HS-5 (cell line): ENCODE data around the gene SYTL2.
A peak's percentile ranks its signal among the peaks of the same experiment; 100 is the strongest.
"Not testable (repeated sequence)": the region's sequence is repeated elsewhere in the genome, so short reads cannot be mapped to it uniquely, and the experiment has no call there.

Source experiments
- DNase-seq: peaks from one replicate; pipeline ENCODE4 v3.0.0-alpha.2; 2012; ENCODE audit warnings: low read depth

SYTL2 gene

DNA sequence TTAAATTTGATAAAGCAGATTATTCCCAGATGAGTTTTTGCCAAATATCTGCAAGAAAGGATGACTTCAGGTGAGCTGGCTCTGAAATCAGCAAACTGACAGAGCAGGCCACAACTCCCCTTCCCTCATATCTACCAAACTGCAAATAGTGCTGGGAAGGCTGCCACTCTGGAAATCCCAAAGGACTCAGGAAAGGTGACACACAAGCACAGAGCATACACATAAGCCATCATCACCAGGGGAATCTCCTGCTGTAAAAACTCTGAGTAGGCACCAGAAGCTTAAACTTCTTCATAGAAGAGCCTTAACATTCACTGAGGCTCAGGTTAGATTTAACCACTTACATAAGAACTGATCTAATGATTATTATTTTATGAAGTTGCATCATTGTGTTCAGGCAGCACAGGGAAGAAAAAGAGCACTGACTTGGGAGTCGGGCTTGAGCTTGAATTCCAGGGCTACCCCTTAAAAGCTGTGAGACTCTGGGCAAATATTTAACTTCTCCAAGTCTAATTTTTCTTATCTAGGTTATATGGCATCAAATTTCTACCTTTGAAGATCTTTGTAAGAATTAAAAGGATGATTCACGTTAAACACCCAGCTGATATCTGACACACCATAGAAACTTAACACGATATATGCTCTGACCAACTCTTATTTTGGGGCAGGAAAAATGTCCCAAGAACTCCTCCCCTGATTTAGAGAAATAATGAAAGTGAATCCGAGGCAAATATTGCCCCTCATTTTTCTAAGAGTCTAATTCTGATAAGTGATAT, 15.0 kb downstream of the SYTL2 start:
- no peak for DNase-seq

DNA sequence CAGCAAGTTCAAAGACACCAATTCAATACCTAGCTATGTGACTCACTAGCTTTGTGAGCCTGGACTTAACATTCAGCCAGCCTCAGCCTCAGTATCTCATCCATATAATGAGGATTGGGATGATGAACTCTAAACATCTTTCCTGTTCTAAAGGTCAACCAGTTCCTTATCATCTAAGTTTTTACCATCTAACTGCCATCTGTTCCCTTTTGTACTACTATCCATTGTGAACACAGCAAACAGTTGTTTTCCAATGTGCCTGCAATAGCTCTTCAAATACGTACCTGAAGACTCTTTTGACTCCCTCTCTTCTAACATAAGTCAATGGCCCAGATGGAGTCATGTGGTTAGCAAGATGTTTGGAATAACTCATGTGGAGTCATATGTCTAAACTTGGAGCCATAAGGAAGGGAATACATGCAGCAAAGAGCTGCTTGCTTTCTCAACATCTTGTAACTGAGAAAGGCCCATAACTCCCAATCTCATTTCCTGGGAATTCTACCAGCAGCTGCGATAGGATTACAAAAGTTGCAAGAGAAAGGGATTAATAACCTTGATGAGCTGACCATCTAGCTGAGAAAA, 19.4 kb downstream of the SYTL2 start:
- no peak for DNase-seq

DNA sequence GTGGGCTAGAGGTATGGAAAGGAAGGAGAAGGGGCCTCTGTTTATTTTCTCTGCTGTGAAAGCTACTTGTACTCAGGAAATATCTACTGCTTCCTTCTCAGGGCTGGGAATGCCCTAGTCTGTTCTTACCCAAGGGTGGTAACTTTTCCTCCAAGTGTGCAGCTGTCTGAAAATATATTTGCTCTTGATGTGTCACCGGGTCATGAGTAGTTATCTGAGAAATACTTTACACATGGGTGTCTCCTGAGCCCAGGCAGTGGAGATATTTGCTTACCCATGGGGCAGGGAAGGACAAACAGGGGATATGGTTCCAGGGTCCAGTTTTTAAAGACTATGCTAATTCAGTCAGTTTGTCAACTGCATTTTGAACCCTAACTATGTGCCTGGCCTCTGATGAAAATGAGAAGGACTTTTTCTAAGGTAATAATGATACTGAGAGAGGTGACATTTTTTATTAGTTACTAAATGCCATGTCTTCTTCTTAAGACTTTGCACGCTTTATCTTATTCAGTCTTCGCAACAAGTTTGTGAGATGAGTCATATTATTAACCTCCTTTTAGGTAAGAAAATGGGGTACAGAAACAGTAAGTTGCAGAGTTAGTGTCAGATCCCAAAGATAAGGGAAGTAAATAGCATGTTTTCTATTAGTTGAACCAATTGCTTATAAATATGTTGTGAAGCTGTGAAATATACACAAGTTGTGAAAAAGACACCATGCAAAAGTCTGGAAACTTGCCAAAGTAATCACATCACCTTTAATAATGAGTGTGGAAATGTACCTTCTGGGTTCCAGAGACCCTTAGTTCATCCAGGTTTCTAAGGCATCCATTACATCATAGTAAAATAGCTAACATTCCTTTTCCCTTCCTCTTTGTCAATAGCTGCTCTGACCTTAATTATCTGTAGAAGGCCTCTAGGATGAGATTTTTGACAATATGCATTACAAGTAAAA, 22.9 kb downstream of the SYTL2 start:
- DNase-seq: peak; percentile 29

DNA sequence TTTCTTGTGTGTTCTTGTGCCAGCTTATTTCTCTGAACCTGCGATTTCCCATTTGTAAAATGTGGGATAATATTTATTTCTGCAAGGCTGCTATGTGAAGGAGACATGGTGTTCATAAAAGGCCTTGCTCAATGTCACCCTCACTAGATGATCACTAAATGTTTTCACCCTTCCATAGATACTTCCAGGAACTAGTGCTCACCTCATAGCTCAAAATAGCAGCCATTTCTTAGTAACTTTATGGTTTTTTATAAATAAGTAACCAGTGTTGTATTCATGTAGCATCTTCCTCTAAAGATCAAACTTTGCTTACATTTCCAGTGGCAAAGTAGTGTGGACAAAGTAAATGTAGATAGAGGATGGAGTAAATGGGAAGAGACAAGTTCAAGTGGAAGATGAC, 23.8 kb downstream of the SYTL2 start:
- DNase-seq: no peak

DNA sequence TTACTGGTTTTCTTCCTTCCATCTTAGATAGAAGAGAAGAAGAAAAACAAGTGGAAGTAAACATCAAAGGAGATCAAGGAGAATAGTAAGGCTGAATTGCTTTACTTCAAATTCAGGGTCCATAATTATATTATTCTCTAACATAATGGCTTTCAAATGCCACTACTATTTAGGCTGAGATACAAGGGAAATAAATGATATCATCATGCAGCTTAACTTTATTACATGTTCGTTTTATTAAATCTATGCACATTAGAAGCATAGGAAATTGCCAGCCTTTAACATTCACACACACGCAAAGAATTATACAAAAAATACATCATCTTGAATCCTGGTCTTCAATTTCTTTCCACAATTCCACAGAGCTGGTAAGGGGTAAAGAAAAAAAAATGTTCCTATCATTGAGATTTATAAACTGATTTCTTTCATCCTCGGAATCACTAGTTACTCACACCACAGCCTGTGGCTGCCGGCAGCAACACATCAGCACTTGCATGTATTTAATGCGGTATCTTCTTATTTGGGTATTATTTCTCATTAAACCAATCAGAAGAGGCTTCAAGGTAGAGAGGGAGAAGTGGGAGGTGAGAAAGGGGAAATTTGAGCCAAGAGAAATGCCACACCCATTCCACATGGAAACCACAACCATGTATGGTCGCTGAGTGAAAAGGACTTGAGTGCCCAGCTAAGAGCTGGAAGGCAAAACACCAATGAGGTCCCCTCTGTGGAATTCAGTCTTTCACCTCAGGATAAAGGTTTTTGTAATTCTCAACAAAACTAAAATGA, 26.3 kb downstream of the SYTL2 start:
- DNase-seq: no peak

DNA sequence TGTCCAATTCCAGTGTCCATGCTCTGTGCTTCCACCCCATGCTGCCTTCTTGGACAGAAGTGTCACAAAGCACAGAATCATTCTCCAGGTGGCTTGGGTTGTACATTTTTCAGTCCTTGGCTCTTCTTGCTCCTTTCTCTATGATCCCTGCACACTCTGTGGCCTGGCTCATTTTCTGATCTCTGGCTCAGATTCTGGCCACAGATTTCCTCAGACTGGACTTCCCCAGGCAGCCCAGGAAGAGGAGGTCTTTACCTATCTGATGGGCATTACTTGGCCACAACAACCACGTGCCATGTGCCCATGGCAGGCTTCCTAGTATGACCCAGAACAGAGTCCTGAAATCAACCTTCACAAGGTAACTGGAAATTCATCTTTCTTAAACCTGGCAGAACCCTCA, 27.2 kb downstream of the SYTL2 start:
- no peak for DNase-seq

DNA sequence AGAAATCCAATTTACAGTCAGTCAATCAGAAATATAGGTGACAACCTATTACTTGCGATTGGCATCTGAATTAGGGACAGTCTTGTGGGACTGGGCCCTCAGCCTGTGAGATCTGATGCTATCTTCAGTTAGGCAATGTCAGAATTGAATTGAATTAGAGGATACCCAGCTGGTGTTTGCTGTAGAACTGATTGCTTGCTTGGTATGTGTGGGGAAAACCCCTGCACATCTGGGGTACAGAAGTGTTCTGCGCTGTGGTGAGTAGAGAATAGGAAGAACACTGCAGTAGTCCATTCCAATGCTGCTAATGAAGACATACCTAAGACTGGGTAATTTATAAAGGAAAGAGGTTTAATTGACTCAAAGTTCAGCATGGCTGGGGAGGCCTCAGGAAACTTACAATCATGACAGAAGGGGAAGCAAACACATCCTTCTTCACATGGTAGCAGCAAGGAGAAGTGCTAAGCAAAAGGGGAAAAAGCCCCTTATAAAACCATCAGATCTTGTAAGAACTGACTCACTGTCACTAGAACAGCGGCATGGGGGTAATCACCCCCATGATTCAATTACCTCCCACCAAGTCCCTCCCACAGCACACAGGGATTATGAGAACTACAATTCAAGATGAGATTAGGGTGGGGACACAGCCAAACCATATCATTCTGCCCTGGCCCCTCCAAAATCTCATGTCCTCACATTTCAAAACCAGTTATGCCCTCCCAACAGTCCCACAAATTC, 30.0 kb downstream of the SYTL2 start:
- not testable (repeated sequence) for DNase-seq

DNA sequence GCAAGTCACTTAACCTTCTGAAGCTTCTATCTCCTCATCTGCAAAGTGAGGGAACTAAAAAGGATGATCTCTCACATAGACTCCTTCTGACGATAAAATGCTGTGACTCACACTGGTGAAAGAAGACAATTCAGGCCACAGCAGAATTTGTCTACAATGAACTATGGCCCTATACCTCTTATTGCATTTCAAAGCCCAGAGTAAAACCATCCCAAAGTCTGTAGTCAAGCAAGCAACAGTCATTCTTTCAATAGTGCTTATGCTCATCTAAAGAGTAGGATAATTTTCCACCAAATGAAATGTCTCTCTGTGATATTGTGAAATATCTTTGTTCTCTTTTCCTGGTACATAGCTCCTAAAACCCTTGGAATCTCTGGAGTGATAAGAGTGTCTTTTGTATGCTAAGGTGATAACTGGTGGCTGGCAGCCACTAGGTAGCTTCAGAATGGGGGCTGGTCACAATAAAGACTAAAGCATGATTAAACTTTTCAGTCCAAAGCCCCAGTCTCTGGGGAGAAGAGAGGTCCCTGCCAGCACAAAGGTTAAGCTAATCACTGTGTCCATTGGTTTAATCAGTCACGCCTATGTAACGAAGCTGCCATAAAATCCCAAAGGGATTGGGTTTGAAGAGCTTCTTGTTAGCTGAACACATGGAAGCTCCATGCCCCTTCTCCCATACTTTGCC, 30.8 kb downstream of the SYTL2 start:
- DNase-seq: no peak

DNA sequence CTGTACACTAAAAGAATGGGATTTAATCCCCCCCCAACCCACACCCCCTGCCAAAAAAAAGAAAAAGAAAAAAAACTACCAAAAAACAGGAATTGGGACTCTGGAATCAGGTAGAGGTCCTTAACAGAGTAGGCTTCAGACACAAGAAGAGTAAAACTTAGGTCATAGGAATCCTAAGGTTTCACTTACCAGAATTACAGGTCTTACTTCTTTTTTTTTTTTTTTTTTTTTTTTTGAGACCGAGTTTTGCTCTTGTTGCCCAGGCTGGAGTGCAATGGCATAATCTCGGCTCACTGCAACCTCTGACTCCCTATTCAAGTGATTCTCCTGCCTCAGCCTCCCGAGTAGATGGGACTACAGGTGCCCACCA, 33.4 kb downstream of the SYTL2 start:
- not testable (repeated sequence) for DNase-seq

DNA sequence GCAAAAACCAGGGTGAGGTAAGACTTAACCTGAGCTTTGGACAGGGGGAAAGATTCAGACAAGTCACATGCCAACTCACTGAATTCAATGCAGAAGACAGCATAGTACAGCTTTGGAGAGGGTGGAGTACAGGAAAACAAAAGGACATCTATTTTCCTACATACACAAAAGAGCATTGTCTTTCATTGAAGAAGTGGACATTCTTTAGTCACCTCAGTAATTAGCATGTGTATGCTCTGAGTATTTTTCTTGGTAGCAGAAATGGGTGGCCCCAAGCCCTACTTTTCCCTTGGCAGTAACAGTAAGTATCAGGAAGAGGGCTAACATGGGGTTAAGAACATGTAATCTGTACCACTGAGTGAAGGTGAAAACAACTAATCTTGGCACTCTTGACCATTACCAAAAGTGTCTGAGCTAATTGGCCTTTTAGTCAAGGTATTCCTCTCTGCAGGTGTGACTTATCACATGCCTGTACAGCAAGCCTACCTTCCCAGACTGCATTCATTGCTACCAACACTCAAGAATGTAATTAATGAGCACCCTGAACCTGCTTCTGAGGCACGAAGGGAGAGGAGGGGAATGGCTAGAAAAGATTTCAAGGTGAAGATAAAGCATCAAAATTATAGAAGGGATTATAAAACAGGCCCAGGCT, 33.9 kb downstream of the SYTL2 start:
- no peak for DNase-seq

DNA sequence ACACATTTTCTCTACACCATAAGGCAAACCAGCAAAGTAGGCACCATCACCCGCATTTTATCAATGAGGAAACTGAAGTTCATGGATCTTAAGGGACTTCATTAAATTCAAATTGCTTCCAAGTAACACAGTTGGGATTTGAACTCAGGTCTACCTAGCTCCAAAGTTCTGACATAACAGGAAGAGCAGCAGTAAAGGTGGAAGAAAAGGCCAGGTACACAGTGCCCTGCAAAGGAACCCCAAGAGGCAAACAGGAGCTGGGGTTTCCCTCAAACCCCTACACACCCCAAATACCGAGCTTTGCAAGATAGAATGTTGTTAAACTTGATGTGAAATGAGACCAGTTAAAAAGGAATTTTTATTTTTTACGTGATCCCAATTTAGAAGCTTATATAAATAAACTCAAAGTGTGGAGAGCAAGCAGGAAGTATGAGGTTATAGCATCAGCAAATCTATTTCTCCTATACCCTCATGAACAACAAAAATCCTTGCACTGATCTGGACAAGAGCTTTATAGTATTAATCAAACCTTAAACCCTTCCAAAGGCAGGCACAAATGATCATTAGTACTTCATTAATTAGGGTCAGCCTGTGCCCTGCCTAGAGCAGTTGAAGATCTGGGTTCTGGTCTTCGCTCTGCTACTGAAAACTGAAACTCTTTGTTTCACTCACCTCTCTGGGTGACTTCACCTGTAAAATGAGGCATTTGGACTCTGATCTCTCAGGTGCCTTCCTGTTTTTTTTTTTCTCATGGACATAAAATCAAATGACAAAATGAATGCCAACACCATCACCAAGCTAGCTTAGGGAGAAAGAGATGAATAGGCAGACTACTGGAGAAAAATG, 36.5 kb downstream of the SYTL2 start:
- DNase-seq: no peak

DNA sequence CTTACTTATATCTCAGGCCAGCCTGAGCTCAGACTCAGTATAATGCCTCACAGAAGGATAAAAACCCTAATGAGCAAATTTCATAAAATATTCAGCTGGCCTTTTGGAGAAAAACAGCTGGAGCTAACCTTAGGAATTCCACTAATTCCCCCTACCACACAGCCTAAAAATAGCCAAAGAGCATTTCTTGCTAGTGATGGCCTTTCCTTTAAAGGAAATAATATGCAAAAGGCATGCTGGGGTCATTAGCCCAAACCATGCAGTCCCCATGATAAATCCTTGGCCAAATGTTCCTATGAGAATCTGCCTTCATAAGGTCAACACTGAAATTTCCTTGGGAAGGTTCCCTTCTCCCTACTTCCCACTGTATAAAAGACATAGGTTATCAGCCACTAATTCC, 38.2 kb downstream of the SYTL2 start:
- no peak for DNase-seq

DNA sequence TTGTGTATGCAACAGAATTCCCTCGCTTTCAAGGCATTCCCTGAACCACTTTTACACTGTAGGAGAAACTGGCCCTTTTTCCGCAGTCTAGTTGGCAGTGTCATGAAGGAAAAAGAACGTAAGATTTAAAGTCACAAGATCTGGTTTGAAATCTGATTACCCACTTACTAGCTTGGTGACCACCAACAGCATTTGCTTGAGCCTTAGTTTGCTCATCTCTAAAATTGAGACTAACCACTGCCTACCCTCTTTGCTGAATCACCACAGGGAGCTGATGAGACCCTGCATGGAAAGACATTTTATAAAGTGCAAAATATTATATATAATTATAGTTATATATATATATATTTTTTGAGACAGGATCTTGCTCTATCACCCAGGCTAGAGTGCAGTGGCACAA, 39.4 kb downstream of the SYTL2 start:
- no peak for DNase-seq

DNA sequence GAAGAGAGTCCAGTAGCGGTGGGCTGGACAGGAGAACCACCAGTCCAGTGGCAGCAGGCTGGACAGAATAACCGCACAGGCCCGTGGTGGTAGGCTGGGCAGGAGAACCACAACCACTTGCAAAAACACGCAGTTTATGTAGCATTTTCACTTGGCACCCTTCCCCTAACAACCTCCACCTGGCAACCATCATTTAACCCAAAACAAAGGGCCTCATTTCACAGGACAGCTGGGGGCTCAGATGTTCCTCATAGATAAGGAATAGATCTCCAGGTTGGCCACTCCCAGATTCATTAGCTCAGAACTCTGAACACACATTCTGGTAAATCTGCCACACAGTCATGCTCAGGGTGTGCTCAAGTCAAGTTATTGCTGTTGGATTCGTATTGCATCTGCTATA, 41.2 kb downstream of the SYTL2 start:
- no peak for DNase-seq

DNA sequence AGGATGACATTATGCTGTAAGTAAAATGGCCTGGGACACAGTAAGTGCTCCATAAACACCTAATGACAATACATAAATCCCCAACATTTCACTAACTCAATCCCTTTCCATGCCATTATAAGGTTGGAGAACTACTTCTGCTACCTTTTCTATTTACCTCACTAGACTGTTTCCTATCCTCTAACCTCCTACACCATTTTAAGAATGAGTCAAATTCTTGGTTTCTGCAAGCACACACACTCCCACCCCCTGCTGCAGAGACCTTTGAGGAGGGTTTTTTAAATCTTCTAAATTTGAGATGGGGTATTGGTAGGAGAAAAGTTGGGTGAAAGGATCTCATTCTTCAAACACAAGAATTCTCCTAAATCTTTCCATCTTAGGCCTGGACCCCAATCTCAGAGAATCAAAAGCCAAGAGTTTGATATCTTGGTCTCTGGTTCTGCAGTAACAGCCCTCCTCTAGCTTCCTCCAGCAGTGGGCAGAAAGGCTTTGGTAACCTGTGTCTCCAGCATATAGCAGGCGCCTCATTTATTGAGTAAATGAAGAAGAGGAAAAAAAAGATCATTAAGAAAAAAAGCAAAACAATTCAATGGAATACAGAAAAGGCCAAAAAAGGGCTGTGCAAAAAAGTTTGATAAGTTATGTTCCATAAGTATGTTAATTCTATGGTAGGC, 42.3 kb downstream of the SYTL2 start:
- no peak for DNase-seq

DNA sequence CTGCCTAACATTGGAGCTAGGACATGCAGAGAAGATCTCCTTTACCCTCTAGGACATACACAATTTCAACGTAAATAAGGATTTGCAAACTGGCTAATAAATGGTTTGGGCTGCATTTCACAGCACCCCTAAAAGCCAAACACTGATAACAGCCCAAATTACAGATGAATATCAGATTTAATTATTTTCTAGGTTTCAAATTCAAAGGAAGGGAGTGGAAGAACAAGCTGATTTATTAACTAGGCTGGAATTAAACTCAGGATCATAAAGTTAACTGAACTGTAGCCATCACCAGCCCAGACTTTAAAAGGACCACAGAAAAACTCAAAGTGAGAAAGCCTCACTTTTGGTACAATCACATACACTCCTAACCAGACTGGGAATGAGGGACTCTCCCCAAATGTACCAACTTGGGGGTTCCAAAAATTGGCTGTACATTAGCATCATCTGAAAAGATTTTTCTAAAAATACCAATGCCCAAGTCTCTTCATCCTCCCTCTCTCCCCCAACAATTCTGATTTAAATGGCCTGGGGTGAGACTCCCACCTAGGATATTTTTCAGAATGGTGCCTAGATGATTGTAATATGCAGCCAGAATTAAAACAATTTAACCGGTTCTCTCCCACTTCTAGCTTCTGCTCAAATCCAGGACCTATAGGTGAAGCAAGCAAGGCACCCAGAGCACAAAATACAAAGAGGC, 43.5 kb downstream of the SYTL2 start:
- no peak for DNase-seq

DNA sequence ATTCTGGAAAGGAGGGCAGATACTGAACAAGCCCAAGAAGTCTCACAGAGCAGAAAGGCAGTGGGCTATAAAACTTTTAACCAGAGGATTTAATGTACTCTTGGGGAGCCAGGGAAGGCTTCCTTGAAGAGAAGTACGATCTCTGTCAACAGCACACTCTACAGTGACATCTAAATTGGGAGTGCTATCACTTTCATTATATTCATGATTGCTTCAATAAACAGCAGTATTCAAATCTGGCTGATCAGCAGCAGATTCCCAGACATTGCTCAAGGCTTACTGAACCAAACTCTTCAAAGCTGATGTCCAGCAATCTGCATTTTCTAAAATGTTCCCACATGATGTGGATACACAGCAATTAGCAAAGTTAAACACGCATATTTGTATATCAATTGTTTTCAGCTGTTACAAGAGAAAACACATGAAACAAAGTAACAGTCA, 44.2 kb downstream of the SYTL2 start:
- no peak for DNase-seq

DNA sequence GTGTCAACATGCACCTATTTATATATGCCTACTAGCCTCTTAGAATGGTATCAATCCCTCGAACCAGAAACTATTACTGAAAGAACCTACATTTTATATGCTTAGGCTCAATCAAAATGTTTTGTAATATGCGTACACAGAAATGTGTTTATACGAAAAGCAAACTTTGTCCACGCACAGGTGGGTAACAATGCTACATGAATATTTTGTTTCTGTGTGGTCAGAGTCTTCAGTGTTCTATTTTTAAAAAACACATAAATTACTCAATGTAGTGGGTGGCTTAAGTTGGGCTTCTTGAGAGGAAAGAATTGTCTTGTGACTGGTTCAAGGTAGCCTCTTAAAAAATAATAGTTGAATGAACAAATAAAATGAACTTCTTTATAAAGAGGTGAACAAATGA, 46.1 kb downstream of the SYTL2 start:
- DNase-seq: no peak
